Measurements from ENCODE around the gene STXBP5.

GRCh38 chr6:147257760-147258159, 53.5 kb downstream of the STXBP5 start:
- TF ChIP-seq CTCF (IDR thresholded peaks at IDR 0.05; ENCODE audit: low read depth, low read length, poor library complexity, severe bottlenecking) (no peak), EZH2phosphoT487 (IDR thresholded peaks at IDR 0.05; ENCODE audit: borderline replicate concordance, low read length) (no peak)

Measured in DOHH2 (cell line).